ENCODE data around the gene NUMB. TPM values are rescaled to one million over a fixed set of nuclear protein-coding genes. Genes with fewer than 3 reads are reported as not detected.

NUMB gene
- total and polyA plus RNA-seq, 2 of the 13 experiments (the other 11 are each of a cell fraction or from before 2014, with no cell fraction given): 20.3 to 71.1 TPM

DNA sequence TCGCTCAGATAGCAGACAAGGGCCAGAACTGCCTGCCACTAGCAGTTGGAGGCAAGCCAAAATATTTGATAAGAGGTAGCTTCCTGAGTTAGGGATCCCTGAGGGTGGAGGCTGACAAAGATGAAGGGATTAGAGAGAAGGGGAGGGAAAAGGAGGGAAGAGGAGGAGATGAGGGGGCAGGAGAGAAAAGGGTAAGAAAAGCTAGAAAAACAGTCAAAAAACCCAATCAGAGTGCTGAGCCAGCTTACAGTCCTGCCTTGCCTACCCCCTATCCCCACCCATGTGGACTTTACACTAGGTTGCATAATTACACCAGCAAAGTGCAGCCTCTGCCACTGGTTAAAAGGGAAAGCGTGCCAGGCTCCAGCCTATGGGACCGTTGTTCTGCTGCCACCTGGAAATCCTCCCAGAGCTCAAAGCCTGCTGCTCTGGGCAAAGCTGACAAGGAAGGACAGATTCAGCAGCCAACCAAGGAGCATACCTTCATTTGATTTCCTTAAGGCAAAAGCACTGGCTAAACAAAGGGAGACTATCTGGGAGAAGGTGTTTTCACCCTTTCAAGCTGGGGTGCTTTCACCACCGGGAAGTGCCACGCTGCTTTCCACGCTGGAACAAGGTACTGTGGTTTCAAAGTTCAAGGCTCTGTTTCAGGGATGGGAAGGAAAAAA is 3.8 kb upstream of the NUMB start (continued):
- TF ChIP-seq, protein P1, sequence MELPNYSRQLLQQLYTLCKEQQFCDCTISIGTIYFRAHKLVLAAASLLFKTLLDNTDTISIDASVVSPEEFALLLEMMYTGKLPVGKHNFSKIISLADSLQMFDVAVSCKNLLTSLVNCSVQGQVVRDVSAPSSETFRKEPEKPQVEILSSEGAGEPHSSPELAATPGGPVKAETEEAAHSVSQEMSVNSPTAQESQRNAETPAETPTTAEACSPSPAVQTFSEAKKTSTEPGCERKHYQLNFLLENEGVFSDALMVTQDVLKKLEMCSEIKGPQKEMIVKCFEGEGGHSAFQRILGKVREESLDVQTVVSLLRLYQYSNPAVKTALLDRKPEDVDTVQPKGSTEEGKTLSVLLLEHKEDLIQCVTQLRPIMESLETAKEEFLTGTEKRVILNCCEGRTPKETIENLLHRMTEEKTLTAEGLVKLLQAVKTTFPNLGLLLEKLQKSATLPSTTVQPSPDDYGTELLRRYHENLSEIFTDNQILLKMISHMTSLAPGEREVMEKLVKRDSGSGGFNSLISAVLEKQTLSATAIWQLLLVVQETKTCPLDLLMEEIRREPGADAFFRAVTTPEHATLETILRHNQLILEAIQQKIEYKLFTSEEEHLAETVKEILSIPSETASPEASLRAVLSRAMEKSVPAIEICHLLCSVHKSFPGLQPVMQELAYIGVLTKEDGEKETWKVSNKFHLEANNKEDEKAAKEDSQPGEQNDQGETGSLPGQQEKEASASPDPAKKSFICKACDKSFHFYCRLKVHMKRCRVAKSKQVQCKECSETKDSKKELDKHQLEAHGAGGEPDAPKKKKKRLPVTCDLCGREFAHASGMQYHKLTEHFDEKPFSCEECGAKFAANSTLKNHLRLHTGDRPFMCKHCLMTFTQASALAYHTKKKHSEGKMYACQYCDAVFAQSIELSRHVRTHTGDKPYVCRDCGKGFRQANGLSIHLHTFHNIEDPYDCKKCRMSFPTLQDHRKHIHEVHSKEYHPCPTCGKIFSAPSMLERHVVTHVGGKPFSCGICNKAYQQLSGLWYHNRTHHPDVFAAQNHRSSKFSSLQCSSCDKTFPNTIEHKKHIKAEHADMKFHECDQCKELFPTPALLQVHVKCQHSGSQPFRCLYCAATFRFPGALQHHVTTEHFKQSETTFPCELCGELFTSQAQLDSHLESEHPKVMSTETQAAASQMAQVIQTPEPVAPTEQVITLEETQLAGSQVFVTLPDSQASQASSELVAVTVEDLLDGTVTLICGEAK (IDR thresholded peaks at IDR 0.05): no peak
- TF ChIP-seq, protein P1 (CRISPR knock-in tag; IDR thresholded peaks at IDR 0.05): no peak; the same call in 1 of the 2 replicates
- TF ChIP-seq KLF9 (CRISPR knock-in tag; IDR thresholded peaks at IDR 0.05; ENCODE audit: low read depth): 0 out of 2 replicates have a peak, but pooled peaks have one; percentile 82
- TF ChIP-seq, protein P2, sequence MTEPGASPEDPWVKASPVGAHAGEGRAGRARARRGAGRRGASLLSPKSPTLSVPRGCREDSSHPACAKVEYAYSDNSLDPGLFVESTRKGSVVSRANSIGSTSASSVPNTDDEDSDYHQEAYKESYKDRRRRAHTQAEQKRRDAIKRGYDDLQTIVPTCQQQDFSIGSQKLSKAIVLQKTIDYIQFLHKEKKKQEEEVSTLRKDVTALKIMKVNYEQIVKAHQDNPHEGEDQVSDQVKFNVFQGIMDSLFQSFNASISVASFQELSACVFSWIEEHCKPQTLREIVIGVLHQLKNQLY (CRISPR knock-in tag; IDR thresholded peaks at IDR 0.05): peak; percentile 55; the same call in 1 of the 2 replicates
- TF ChIP-seq TAF15 (IDR thresholded peaks at IDR 0.05; ENCODE audit: low read depth, low read length, poor library complexity, severe bottlenecking): no peak
- TF ChIP-seq TP53 (CRISPR knock-in tag; conservative IDR thresholded peaks at IDR 0.05): 0 out of 2 replicates have a peak, but pooled peaks have one; percentile 46
- TF ChIP-seq TGIF2 (CRISPR knock-in tag; IDR thresholded peaks at IDR 0.05): 0 out of 2 replicates have a peak, but pooled peaks have one; percentile 69
- no peak for TF ChIP-seq REL (CRISPR knock-in tag; conservative IDR thresholded peaks at IDR 0.05)
- TF ChIP-seq FIP1L1 (IDR thresholded peaks at IDR 0.05; ENCODE audit: borderline replicate concordance, insufficient read depth, low read depth, low read length): no peak
- TF ChIP-seq, protein P3, sequence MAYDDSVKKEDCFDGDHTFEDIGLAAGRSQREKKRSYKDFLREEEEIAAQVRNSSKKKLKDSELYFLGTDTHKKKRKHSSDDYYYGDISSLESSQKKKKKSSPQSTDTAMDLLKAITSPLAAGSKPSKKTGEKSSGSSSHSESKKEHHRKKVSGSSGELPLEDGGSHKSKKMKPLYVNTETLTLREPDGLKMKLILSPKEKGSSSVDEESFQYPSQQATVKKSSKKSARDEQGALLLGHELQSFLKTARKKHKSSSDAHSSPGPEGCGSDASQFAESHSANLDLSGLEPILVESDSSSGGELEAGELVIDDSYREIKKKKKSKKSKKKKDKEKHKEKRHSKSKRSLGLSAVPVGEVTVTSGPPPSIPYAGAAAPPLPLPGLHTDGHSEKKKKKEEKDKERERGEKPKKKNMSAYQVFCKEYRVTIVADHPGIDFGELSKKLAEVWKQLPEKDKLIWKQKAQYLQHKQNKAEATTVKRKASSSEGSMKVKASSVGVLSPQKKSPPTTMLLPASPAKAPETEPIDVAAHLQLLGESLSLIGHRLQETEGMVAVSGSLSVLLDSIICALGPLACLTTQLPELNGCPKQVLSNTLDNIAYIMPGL (CRISPR knock-in tag; IDR thresholded peaks at IDR 0.05; ENCODE audit: borderline replicate concordance in 1 of 2, low read depth in 1 of 2): peak in 1 of 2 experiments; percentile 58; a peak in 2 of 4 replicates
- TF ChIP-seq CENPT (CRISPR knock-in tag; IDR thresholded peaks at IDR 0.05; ENCODE audit: low read depth): no peak
- TF ChIP-seq NR2F6 (IDR thresholded peaks at IDR 0.05): 0 out of 2 replicates have a peak, but pooled peaks have one; percentile 8
- TF ChIP-seq NR2F6 (CRISPR knock-in tag; IDR thresholded peaks at IDR 0.05): peak; percentile 66
- TF ChIP-seq NRL (CRISPR knock-in tag; IDR thresholded peaks at IDR 0.05; ENCODE audit: borderline replicate concordance): no peak
- TF ChIP-seq DR1 (CRISPR knock-in tag; IDR thresholded peaks at IDR 0.05): peak; percentile 90
